ENCODE results near the gene GOSR1.
A peak's percentile ranks its signal among the peaks of the same experiment; 100 is the strongest.

Gene GOSR1

DNA sequence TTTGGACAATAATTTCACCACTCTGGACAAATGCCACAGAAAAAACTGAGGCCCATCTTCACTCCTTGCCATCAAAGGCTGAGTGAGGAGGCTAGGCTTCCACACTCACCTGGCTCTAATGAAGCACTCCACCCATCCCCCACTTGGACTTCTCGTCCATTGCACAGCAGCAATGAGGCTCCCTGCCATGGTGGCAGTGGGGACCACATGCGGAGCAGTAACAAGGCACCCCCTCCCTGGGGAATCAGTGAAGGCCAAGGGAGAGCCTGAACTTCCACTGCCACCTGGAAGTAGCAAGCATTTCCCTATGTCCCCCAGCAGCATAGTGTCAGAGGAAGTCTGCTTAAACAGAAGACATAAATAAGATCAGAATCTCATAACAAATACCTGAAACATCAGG lies 2.0 kb upstream of the GOSR1 start:
- no peak overlapping the region for H3K4me3 ChIP-seq (ENCODE audit: control insufficient read depth, low read depth, low read length)
- no peak for DNase-seq (ENCODE audit: low read depth)
- TF ChIP-seq, protein P1, sequence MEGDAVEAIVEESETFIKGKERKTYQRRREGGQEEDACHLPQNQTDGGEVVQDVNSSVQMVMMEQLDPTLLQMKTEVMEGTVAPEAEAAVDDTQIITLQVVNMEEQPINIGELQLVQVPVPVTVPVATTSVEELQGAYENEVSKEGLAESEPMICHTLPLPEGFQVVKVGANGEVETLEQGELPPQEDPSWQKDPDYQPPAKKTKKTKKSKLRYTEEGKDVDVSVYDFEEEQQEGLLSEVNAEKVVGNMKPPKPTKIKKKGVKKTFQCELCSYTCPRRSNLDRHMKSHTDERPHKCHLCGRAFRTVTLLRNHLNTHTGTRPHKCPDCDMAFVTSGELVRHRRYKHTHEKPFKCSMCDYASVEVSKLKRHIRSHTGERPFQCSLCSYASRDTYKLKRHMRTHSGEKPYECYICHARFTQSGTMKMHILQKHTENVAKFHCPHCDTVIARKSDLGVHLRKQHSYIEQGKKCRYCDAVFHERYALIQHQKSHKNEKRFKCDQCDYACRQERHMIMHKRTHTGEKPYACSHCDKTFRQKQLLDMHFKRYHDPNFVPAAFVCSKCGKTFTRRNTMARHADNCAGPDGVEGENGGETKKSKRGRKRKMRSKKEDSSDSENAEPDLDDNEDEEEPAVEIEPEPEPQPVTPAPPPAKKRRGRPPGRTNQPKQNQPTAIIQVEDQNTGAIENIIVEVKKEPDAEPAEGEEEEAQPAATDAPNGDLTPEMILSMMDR (conservative IDR thresholded peaks at IDR 0.05; ENCODE audit: control insufficient read depth, insufficient read depth, low read depth, low read length): no peak

DNA sequence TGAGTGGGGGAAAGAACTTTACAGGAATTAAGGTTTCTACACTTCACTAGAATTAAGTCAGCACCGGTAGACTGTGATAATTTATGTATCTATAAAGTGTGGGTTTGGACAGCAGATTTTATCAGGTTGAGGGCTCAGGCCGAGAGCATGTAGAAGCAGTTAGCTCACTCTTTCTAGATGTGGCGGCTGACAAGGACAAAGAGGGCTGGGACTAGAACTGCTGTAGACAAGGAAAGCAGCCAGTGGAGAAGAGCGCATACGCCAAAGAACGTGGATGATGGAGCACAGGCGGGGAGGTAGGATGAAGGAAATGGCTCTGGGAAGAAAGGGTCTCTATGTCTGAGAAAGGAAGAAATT lies 504 bp upstream of the GOSR1 start:
- peak overlapping the region; percentile 97 for H3K4me3 ChIP-seq (ENCODE audit: control insufficient read depth, low read depth, low read length)
- peak; percentile 10 for DNase-seq (ENCODE audit: low read depth)
- TF ChIP-seq, protein P1 (conservative IDR thresholded peaks at IDR 0.05; ENCODE audit: control insufficient read depth, insufficient read depth, low read depth, low read length): no peak

DNA sequence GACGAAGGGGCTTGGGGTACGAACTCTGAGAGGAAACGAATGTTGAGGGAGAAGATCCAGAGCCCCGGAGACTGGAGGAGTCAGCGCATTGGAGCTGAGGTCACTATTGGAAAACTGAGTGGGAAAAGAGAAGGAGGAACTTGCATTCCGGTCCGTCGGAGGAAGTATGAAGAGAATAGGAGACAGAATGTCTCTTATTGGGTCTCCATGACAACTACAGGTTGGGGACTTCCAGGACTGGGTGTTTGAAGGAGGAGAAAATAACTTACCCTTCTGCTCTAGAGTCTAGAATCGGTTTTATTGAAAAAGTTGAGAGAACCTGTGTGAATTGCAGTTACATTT lies 537 bp downstream of the GOSR1 start:
- H3K4me3 ChIP-seq (ENCODE audit: control insufficient read depth, low read depth, low read length): peak overlapping the region; percentile 97
- DNase-seq (ENCODE audit: low read depth): peak; percentile 33
- TF ChIP-seq, protein P1 (conservative IDR thresholded peaks at IDR 0.05; ENCODE audit: control insufficient read depth, insufficient read depth, low read depth, low read length): no peak

DNA sequence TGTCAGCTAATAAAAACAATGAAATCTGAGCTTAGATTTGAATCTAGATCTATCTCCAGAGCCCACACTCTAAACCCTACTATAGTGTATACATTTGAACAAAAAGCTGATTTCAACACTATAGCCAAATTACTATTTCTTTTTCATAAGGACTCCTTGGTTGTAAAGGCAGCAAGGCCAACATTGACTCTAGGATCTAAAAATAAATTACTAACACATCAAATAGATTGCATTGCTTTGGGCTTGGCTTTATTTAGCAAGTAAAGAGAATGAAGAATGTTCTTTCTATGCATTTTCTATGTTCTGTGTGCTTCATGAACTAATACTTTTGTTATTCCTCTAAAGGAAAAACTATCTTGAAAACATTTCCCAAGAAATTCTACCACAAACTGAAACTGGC lies 5.3 kb downstream of the GOSR1 start:
- H3K4me3 ChIP-seq (ENCODE audit: control insufficient read depth, low read depth, low read length): no peak overlapping the region
- TF ChIP-seq, protein P1 (conservative IDR thresholded peaks at IDR 0.05; ENCODE audit: control insufficient read depth, insufficient read depth, low read depth, low read length): no peak

DNA sequence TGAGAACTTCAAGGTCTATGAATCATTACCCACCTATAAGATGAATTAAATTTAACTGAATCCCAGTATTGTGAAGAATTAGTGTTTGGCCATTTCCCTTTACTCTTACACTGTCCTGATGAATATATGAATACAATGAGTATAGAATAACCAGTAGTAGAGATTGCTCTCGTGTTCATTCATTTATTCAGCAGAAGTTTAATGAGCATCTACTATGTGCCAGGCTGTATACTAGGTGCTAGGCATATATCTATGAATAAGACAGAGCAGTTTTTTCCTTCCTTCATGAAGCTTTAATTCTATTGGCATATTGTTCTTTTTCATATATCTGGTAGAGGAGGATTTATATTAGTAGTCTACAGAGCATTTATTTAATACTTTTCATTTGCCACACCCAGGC lies 6.0 kb downstream of the GOSR1 start:
- no peak overlapping the region for H3K4me3 ChIP-seq (ENCODE audit: control insufficient read depth, low read depth, low read length)
- TF ChIP-seq, protein P1 (conservative IDR thresholded peaks at IDR 0.05; ENCODE audit: control insufficient read depth, insufficient read depth, low read depth, low read length): no peak
- DNase-seq (ENCODE audit: low read depth): no peak

More for the DNA sequence above, 5.3 kb downstream of the GOSR1 start:
- no peak for DNase-seq (ENCODE audit: low read depth)

DNA sequence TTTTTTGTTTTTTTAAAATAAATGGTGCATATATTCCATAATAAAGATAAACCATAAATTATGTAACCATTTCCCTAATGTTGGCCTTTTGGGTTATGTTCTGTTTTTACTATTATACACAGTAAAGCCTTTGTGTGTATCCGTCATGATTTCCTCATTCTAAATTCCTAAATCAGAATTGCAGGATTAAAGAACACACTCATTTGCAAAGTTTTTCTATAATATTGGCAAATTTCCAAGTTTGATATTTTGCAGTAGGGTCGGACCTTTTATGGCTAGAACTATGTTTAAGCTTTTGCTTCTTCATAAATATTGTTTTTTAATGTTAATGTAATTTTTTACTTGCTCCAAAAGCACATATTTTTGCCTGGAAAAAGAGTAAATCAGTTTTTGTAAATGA lies 16.6 kb downstream of the GOSR1 start:
- DNase-seq (ENCODE audit: low read depth): no peak
- TF ChIP-seq, protein P1 (conservative IDR thresholded peaks at IDR 0.05; ENCODE audit: control insufficient read depth, insufficient read depth, low read depth, low read length): no peak
- H3K4me3 ChIP-seq (ENCODE audit: control insufficient read depth, low read depth, low read length): no peak overlapping the region

DNA sequence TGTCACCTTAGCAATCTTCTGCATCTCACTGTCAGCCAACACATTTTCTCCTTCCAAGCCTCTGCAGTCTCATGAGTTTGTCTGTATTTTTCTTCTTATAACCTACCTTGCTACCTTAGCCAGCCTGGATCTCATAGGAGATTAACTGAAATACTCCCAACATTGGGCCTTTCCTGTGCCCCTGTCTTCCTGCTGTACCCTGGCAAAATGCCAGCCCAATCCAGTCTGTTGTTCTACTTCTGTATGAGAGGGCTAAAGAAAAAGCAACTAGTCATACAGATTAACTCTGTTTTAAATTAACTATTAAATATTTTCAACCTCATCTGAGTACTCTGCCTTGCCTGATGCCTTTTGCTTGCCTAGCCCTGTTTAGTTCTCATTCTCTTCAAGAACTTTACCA lies 18.4 kb downstream of the GOSR1 start:
- no peak for DNase-seq (ENCODE audit: low read depth)
- no peak overlapping the region for H3K4me3 ChIP-seq (ENCODE audit: control insufficient read depth, low read depth, low read length)
- TF ChIP-seq, protein P1 (conservative IDR thresholded peaks at IDR 0.05; ENCODE audit: control insufficient read depth, insufficient read depth, low read depth, low read length): no peak
